Right lobe of liver (tissue), 6 donors: ENCODE data around the gene VWA8. TPM values are rescaled to one million over a fixed set of nuclear protein-coding genes. Genes with fewer than 3 reads are reported as not detected.
A peak's percentile ranks its signal among the peaks of the same experiment; 100 is the strongest.

Experiments used
- ATAC-seq, 4 donors: fragments of 200-7000 bp; cut with Tn5 transposase; one replicate each; pipeline ENCODE4 v1.9.1; 2020; ENCODE audit warnings: mild to moderate bottlenecking in 4 of 4, moderate library complexity in 4 of 4
- DNase-seq, 3 donors: peaks; one replicate each; pipeline ENCODE4 v3.0.0-alpha.2; 2020
- H3K27ac ChIP-seq, 3 donors: fragments of 200-600 bp; one replicate each; pipeline ENCODE4 v1.8.0; 2022
- H3K27me3 ChIP-seq, 2 donors: fragments of 200-600 bp; one replicate each; pipeline ENCODE4 v1.8.0; 2022
- H3K36me3 ChIP-seq, 4 donors: fragments of 200-600 bp; sonication (generic) in 1 of 4; one replicate each; pipeline versions ENCODE4 v1.5.1 to v1.8.0; 2017 to 2022; ENCODE audit warnings: control low read depth in 1 of 4
- H3K4me1 ChIP-seq, 4 donors: fragments of 200-600 bp; sonication (generic) in 1 of 4; one replicate each; pipeline versions ENCODE4 v1.5.1 to v1.8.0; 2017 to 2022; ENCODE audit warnings: control low read depth in 1 of 4
- H3K4me3 ChIP-seq, 3 donors: fragments of 200-600 bp; one replicate each; pipeline ENCODE4 v1.8.0; 2022
- H3K9me3 ChIP-seq, 4 donors: fragments of 200-600 bp; sonication (generic) in 1 of 4; one replicate each; pipeline versions ENCODE4 v1.5.1 to v1.8.0; 2017 to 2022; ENCODE audit warnings: control low read depth in 1 of 4
- POLR2A ChIP-seq: fragments of 450-650 bp; IDR thresholded peaks from one replicate; pipeline ENCODE4 v1.6.1; 2017; ENCODE audit warnings: antibody characterized with exemption, mild to moderate bottlenecking
- WGBS: methylation state at CpG from one replicate; pipeline ENCODE4 v1.1.6; 2018; ENCODE audit warnings: low coverage, low lambda C conversion rate; ENCODE audit not compliant: insufficient coverage; ENCODE audit errors: missing lambda C conversion rate; 5-methylcytosine and 5-hydroxymethylcytosine counted together
- intact Hi-C, 2 donors: fragments of 100-400 bp; cut with DNase I; formaldehyde crosslinking; loops; one replicate each; pipeline versions ENCODE4 v1.11.2 to v1.14.1; 2022
- total RNA-seq, 6 experiments: library from RNA; depleted of rRNA in 2 of 6; stranded (reverse); fragments of >200 nt in 2 of 6; fragmentation: NEBNext Ultra II Directional in 3 of 6; extraction: Animal tissue kit (Norgen Biotek cat#: 25700) in 3 of 6; gene quantifications; one replicate each; pipeline versions ENCODE4 v1.1.0 to v1.2.4, GENCODE V29; 2016 to 2023
- TF ChIP-seq, protein P1 (sequence below), 4 donors: fragments of 200-600 bp in 3 of 4; fragments of 450-650 bp in 1 of 4; IDR thresholded peaks; one replicate each; pipeline versions ENCODE4 v1.5.1 to v1.8.0; 2016 to 2022; ENCODE audit warnings: antibody characterized with exemption in 4 of 4, mild to moderate bottlenecking in 2 of 4
- donor health status: DM: no; HTN: yes; CAD: no.
- donor health status: DM: no; HTN: no; CAD: no.
- donor health status: DM: no; HTN: no; CAD: no.
- donor health status: DM: no; HTN: yes; CAD: no.
- donor health status: DM: no; HTN: yes; CAD: no.

VWA8 gene
- total RNA-seq, 6 experiments from 2014 or later = 19.4 to 33.8 (median 30.8) TPM

DNA sequence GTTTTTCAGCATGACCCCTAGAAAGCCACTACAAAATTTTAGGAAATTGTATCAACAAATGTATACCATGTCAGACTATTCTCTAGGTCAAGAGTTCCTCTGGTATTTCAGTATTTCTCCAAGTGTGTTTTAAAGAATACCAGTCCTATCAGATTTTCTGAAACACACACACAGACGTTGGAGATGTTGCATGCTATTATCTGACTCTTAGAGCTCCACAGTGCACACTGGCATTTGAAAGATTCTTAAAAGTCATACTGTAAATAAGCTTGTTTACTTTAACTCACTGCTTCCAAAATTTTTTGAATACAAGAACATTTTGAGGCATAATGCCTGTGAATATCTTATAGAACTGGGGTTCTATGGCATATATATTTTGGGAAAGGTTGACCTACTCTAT is 33.8 kb upstream of the VWA8 start:
- H3K27me3 ChIP-seq = no peaks in the 10 kb centered on the region
- H3K4me3 ChIP-seq = no peak overlapping the region
- no peak overlapping the region for H3K27ac ChIP-seq
- H3K9me3 ChIP-seq = no peaks in the 10 kb centered on the region
- no peak for TF ChIP-seq POLR2A
- TF ChIP-seq, protein P1, sequence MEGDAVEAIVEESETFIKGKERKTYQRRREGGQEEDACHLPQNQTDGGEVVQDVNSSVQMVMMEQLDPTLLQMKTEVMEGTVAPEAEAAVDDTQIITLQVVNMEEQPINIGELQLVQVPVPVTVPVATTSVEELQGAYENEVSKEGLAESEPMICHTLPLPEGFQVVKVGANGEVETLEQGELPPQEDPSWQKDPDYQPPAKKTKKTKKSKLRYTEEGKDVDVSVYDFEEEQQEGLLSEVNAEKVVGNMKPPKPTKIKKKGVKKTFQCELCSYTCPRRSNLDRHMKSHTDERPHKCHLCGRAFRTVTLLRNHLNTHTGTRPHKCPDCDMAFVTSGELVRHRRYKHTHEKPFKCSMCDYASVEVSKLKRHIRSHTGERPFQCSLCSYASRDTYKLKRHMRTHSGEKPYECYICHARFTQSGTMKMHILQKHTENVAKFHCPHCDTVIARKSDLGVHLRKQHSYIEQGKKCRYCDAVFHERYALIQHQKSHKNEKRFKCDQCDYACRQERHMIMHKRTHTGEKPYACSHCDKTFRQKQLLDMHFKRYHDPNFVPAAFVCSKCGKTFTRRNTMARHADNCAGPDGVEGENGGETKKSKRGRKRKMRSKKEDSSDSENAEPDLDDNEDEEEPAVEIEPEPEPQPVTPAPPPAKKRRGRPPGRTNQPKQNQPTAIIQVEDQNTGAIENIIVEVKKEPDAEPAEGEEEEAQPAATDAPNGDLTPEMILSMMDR (IDR thresholded peaks at IDR 0.05) = no peak
- DNase-seq = no peak
- ATAC-seq = no peak
- WGBS = 77% methylated on average over 1 of the region's 1 CpG
- no peaks in the 10 kb centered on the region for H3K36me3 ChIP-seq
- intact Hi-C loops = no loop called here
- H3K4me1 ChIP-seq = peaks cover 0 to 3% (median 0%) of the 10 kb centered on the region in 4 donors

DNA sequence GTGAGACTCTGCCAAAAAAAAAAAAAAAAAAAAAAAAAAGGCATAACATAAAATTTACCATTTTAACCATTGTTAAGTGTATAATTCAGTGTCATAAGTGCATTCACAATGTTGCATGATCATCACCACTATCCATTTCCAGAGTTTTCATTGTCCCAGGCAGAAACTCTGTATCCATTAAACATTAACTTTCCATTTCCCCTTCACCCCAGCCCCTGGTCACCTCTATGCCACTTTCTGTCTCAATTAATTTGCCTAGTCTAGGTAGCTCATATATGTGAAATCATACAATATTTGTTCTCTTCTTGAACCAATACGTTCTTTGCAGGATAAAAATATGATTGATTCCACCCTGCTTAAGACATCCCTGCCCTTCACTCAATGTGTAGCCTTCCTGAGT is 31.0 kb upstream of the VWA8 start:
- intact Hi-C loops = no loop called here
- H3K9me3 ChIP-seq = no peaks in the 10 kb centered on the region
- H3K4me3 ChIP-seq = no peak overlapping the region
- no peaks in the 10 kb centered on the region for H3K36me3 ChIP-seq
- TF ChIP-seq POLR2A = no peak
- TF ChIP-seq, protein P1 (IDR thresholded peaks at IDR 0.05) = no peak
- H3K27ac ChIP-seq = no peak overlapping the region
- H3K27me3 ChIP-seq = no peaks in the 10 kb centered on the region
- 47% methylated on average over 1 of the region's 1 CpG for WGBS
- ATAC-seq = peak; percentile 87 to 92 (median 90)
- DNase-seq = no peak
- peaks cover 0 to 3% (median 0%) of the 10 kb centered on the region in 4 donors for H3K4me1 ChIP-seq

DNA sequence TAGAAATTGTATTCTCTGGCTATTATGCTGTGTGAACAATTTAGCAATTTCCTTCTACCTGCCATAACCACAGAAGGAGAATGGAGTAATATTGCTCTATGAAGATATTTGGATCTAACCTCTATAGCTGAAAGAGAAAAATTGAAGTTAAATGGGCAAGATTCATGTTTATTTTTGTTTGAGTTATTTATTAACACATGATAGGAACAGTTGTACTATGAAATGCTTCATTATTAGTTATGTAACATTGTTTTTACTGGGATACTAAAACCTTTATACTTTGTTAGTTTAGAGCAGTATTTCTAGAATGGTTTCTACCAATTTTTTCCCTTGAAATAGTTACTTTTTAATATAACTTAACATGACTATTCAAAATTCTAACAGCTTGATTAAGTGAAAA is 27.3 kb upstream of the VWA8 start:
- H3K4me3 ChIP-seq = no peak overlapping the region
- no peaks in the 10 kb centered on the region for H3K9me3 ChIP-seq
- peaks cover 0 to 3% (median 0%) of the 10 kb centered on the region in 4 donors for H3K4me1 ChIP-seq
- ATAC-seq (peak; percentile 37 to 63 (median 49)), DNase-seq (no peak)
- no peaks in the 10 kb centered on the region for H3K27me3 ChIP-seq
- TF ChIP-seq, protein P1 (IDR thresholded peaks at IDR 0.05) = no peak
- no peak for TF ChIP-seq POLR2A
- no peaks in the 10 kb centered on the region for H3K36me3 ChIP-seq
- H3K27ac ChIP-seq = peak overlapping the region in 1 of 3 donors; percentile 42
- intact Hi-C loops = no loop called here

DNA sequence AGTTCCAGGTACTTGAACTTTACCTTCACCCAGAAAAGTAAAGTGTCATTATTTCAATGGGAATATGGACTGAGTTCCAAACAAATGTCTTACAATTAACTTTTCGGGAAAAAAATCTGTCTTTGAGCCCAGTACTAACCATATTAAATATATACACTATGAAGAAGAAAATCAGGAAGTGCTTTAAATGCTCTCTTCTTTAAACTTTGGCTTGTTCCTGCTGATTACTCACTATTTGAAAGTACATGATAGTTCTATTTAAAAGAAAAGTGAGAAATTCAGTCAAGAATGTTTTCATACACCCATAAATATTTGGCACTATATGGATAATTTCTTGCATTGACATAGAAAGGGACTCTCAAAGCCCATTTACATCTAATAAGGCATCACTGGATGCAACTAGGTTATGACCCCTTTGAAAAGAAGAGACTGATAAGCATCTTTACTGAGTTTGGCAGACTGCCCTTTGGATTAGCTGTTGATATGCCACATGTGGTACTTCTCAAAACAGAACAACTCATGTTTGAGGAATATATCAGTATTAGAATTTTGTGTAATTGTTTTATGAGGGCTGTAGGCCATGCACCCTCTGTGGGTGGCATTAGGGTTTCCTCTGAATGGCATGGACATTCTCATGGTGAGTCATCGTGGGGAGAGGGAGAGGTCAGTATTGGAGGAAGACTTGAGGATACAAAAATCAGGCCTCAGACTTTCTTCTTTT is 25.0 kb upstream of the VWA8 start:
- Histone ChIP-seq H3K4me1 (peaks cover 0 to 8% (median 0%) of the 10 kb centered on the region in 4 donors), H3K27me3 (no peaks in the 10 kb centered on the region), H3K4me3 (no peak overlapping the region), H3K9me3 (no peaks in the 10 kb centered on the region), H3K27ac (no peak overlapping the region), H3K36me3 (no peaks in the 10 kb centered on the region)
- TF ChIP-seq, protein P1 (IDR thresholded peaks at IDR 0.05) = no peak
- TF ChIP-seq POLR2A = no peak
- ATAC-seq = no peak
- 86% methylated on average over 2 of the region's 2 CpGs for WGBS
- intact Hi-C loops = no loop called here
- DNase-seq = no peak
